ENCODE data around the gene BMAL1.

Gene BMAL1

DNA sequence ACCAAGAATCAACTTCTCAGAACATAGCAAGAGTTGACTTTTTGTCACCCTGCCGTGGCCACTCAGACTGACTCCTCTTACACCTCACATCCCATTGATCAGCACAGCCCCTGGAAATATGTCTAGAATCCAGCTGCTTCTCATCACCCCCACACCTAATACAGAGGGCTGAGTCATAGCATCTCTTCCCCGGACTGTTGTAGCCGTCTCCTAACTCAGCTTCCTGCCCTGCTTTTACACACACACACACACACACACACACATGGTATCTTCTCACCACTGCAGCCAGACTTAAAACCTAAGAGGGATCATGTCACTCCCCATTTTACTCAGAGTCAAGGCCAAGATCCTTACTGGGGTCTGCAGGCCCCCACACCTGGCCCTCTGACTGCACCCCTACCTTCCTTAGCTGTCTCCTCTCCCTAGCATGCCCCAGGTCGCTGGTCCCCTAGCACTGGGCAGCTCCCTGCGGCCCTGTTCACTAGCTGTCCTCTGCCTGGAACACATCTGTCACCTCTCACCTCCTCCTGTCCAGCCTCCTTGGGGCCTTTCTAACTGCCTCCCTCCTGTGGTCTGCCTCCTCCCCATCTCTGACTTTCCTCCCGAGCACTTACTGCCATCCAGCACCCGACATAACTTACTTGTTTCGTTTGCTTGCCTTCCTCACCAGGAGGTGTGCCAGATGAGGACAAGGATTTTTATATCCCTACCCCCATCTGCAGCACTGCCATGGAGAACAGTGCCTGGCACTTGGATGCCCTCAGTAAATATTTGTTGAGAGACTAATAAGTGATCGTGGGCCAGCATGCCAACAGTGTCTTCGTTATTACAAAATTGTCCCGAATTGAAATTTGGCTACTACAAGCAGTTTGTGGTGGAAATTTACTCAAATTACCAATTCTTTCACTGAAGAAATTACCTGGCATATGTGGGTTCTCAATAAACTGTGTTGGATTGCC is 61.9 kb downstream of the BMAL1 start:
- FAIRE-seq (no peak), DNase-seq (ENCODE audit: insufficient read length, low spot score) (no peak)
- no peak for TF ChIP-seq CTCF (IDR thresholded peaks at IDR 0.05; ENCODE audit: insufficient read depth, missing control alignments)

DNA sequence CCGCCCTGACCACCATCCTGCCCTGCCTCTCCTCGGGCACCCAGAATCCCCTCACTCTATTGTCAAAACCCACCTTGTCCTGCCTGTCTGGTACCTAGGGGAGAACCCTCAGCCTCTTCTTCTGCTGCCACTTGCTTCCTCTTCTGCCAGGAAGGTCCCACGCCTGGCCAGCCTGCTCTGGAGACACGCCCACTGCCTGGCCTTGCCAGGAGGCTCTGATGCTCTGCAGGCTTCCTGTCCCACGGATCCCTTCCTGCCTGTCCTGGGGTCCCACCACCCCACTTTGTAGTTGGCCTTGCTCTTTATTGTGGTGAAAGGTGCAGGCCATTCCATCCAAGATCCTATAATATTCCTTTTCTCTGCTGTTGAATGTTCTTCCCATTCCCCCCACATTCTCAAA is 63.4 kb downstream of the BMAL1 start:
- DNase-seq (ENCODE audit: insufficient read length, low spot score) (no peak), FAIRE-seq (no peak)
- TF ChIP-seq CTCF (IDR thresholded peaks at IDR 0.05; ENCODE audit: insufficient read depth, missing control alignments): no peak

DNA sequence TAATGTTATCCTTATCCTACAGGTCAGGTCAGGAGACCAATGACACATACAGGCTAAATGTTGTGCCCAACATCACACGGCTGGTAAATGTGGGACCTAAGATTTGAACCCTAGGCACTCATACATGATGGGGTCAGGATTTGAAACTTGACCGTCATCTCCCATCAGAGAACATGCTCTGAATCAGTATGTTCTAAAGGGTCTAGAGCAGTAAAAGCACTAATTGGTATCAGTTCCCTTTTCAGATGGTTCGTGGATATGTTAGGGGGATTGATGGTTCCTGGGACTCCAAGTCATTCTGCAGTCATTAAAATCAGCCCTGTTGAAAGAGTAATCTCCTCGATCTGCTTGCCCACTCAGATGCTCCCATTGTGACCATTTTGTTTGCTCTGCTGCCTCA is 65.5 kb downstream of the BMAL1 start:
- TF ChIP-seq CTCF (IDR thresholded peaks at IDR 0.05; ENCODE audit: insufficient read depth, missing control alignments): no peak
- no peak for FAIRE-seq
- DNase-seq (ENCODE audit: insufficient read length, low spot score): no peak

GRCh38 chr11:13343931-13344717 is 66.5 kb downstream of the BMAL1 start:
- FAIRE-seq (no peak), DNase-seq (ENCODE audit: insufficient read length, low spot score) (peak; percentile 58)

DNA sequence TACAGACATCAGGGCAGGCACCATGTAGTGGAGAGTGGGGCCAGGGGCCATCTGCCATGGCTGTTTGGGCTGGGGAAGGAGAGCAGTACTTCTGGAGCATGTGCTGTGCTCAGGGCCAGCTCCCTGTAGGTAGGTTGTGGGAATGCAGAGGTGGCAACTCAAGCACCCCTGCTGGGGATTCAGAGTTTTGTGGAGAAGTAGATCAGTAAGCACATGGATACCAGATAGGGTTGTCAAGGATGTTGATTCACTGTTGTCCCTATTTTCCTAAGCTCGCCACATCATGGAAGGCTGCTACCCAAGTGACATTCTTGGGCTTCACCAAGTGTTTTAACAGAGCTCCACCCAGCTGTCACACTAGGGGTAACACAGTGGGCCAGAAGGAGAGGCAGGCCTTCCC is 67.2 kb downstream of the BMAL1 start:
- no peak for DNase-seq (ENCODE audit: insufficient read length, low spot score)
- FAIRE-seq: no peak
- TF ChIP-seq CTCF (IDR thresholded peaks at IDR 0.05; ENCODE audit: insufficient read depth, missing control alignments): no peak

More at GRCh38 chr11:13343931-13344717, 66.5 kb downstream of the BMAL1 start:
- TF ChIP-seq CTCF (IDR thresholded peaks at IDR 0.05; ENCODE audit: insufficient read depth, missing control alignments): peak; percentile 78

DNA sequence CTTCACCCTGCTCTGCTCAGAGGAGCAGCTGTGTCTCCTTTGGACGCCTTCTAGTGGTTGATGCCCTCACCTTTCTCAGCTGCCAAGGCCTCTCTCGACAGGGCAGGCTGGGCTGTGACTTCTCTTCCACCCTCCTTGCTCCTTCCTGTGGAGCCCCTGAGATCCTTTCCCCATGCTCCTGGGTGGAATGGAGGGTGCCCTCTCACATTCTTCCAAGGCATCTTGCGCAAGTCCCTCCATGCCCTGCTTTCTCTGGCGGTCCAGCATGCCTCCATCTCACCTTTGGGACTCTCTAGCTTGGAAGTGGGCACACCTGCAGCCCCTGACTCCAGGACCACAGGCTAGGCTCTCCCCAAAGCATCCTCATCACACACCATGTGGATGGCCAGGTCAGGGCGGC is 68.9 kb downstream of the BMAL1 start:
- FAIRE-seq (no peak), DNase-seq (ENCODE audit: insufficient read length, low spot score) (no peak)
- no peak for TF ChIP-seq CTCF (IDR thresholded peaks at IDR 0.05; ENCODE audit: insufficient read depth, missing control alignments)

Data from D721Med (cell line).